ENCODE results near the gene CDH23. TPM values are rescaled to one million over a fixed set of nuclear protein-coding genes. Genes with fewer than 3 reads are reported as not detected.

CDH23 gene
- total and polyA plus RNA-seq, 2 of the 8 experiments (the other 6 are each of a cell fraction or from before 2014, with no cell fraction given), result 1.9 to 4.9 TPM

DNA sequence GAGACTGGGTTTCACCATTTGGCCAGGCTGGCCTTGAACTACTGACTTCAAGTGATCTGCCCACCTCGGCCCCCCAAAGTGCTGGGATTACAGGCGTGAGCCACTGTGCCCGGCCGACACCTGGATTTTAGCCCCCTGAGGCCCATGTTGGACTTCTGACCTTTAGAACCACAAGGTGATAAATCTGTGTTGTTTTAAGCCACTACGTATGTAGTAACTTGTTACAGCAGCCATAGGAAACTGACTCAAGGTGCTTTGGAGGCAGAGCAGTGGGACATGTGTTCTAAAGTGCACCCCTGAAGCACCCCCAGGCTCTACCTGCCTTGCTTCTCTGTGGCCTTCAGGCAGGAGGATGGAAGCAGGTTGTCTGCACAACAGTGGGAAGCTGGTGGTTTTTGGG lies 128.4 kb downstream of the CDH23 start (continued):
- TF ChIP-seq, protein P1, sequence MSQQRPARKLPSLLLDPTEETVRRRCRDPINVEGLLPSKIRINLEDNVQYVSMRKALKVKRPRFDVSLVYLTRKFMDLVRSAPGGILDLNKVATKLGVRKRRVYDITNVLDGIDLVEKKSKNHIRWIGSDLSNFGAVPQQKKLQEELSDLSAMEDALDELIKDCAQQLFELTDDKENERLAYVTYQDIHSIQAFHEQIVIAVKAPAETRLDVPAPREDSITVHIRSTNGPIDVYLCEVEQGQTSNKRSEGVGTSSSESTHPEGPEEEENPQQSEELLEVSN (IDR thresholded peaks at IDR 0.05), result no peak
- TF ChIP-seq TAF1 (IDR thresholded peaks at IDR 0.05; ENCODE audit: low read depth, low read length) (no peak), EGR1 (IDR thresholded peaks at IDR 0.05; ENCODE audit: borderline replicate concordance, low read depth, low read length) (no peak), RXRA (IDR thresholded peaks at IDR 0.05; ENCODE audit: insufficient read depth, low read depth, low read length) (no peak), RFX5 (IDR thresholded peaks at IDR 0.05; ENCODE audit: borderline replicate concordance, low read depth, low read length) (no peak), FOSL1 (IDR thresholded peaks at IDR 0.05; ENCODE audit: insufficient read depth, low read depth, low read length) (no peak)
